ENCODE results near the gene PHETA2.

DNA sequence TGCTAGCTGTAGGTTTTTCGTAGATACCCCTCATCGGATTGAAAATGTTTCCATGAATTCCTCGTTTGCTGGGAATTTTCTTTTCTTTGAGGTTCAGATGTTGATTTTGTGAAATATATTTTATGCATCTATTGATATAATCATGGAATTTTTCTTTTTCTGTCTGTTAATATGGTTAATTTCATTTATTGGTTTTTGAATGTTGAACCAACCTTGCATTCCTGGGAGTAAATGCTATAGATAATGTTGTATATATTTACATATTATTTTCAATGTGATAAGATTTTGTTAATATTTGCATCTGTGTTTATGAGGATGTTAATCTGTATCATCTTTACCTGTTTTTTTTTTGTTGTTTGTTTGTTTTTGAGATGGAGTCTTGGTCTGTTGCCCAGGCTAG is 27.2 kb downstream of the PHETA2 start:
- TF ChIP-seq, protein P1, sequence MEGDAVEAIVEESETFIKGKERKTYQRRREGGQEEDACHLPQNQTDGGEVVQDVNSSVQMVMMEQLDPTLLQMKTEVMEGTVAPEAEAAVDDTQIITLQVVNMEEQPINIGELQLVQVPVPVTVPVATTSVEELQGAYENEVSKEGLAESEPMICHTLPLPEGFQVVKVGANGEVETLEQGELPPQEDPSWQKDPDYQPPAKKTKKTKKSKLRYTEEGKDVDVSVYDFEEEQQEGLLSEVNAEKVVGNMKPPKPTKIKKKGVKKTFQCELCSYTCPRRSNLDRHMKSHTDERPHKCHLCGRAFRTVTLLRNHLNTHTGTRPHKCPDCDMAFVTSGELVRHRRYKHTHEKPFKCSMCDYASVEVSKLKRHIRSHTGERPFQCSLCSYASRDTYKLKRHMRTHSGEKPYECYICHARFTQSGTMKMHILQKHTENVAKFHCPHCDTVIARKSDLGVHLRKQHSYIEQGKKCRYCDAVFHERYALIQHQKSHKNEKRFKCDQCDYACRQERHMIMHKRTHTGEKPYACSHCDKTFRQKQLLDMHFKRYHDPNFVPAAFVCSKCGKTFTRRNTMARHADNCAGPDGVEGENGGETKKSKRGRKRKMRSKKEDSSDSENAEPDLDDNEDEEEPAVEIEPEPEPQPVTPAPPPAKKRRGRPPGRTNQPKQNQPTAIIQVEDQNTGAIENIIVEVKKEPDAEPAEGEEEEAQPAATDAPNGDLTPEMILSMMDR (conservative IDR thresholded peaks at IDR 0.05), result no peak
- no peak for TF ChIP-seq EZH2 (IDR thresholded peaks at IDR 0.05; ENCODE audit: low read depth)

All from PC-9 (cell line).